ENCODE results near the gene C2.

The C2 gene

DNA sequence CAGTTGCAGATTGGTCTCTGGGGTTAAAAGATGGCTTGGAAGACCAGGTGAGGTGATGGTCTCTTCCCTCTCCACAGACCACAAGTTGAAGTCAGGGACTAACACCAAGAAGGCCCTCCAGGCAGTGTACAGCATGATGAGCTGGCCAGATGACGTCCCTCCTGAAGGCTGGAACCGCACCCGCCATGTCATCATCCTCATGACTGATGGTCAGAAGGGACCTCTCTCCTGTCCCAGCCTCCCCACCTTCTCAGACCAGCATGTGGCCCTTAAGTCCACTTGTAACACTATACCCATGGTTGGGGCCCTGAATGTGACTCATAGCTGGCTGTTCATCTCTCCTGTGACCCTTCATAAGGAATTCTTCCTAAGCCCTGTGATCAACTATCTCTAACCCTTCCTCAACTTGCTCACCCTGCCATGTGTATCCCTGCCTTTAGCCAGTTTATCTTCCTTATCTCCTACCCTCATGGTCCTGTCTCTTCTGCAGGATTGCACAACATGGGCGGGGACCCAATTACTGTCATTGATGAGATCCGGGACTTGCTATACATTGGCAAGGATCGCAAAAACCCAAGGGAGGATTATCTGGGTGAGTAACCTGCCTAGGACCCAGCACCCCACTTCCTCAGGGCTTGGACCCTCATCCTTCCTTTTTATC is 21.4 kb downstream of the C2 start:
- no peak for TF ChIP-seq CTCF (IDR thresholded peaks at IDR 0.05)
- Histone ChIP-seq H3K36me3 (peaks cover 18 to 35% (median 23%) of the 10 kb centered on the region in 3 donors), H3K9me3 (no peaks in the 10 kb centered on the region), H3K4me3 (no peak overlapping the region), H3K4me1 (peaks cover 0 to 27% (median 21%) of the 10 kb centered on the region in 4 donors), H3K27ac (no peak overlapping the region), H3K27me3 (no peaks in the 10 kb centered on the region)
- intact Hi-C loops (cut with DNase I; ENCODE audit: low total_unique reads), result no loop called here
- no peak for DNase-seq

GRCh38 chr6:31949926-31950548 is 22.5 kb downstream of the C2 start:
- intact Hi-C loops (cut with DNase I; ENCODE audit: low total_unique reads), result loop anchor here (5.0 kb wide), 1 partner anchor 43 kb away; no protein-coding TSS in a partner anchor
- DNase-seq, result no peak
- no peaks in the 10 kb centered on the region for H3K27me3 ChIP-seq
- no peak overlapping the region for H3K27ac ChIP-seq
- H3K4me3 ChIP-seq, result no peak overlapping the region
- TF ChIP-seq CTCF (IDR thresholded peaks at IDR 0.05), result no peak
- no peaks in the 10 kb centered on the region for H3K9me3 ChIP-seq
- peaks cover 30 to 47% (median 35%) of the 10 kb centered on the region in 3 donors for H3K36me3 ChIP-seq
- peaks cover 0 to 22% (median 18%) of the 10 kb centered on the region in 4 donors for H3K4me1 ChIP-seq

GRCh38 chr6:31952140-31952805 is 24.8 kb downstream of the C2 start:
- no peaks in the 10 kb centered on the region for H3K9me3 ChIP-seq
- H3K4me1 ChIP-seq, result peaks cover 0 to 4% (median under 1%) of the 10 kb centered on the region in 4 donors
- H3K4me3 ChIP-seq, result no peak overlapping the region
- H3K27ac ChIP-seq, result peak overlapping the region in 1 of 2 donors; percentile 51
- peaks cover 50 to 69% (median 55%) of the 10 kb centered on the region in 3 donors for H3K36me3 ChIP-seq
- TF ChIP-seq CTCF (IDR thresholded peaks at IDR 0.05), result peak; percentile 66 to 68
- intact Hi-C loops (cut with DNase I; ENCODE audit: low total_unique reads), result loop anchor here (5.0 kb wide), 1 partner anchor 45 kb away; no protein-coding TSS in a partner anchor
- H3K27me3 ChIP-seq, result no peaks in the 10 kb centered on the region
- DNase-seq, result peak in 1 of 2 donors; percentile 45

DNA sequence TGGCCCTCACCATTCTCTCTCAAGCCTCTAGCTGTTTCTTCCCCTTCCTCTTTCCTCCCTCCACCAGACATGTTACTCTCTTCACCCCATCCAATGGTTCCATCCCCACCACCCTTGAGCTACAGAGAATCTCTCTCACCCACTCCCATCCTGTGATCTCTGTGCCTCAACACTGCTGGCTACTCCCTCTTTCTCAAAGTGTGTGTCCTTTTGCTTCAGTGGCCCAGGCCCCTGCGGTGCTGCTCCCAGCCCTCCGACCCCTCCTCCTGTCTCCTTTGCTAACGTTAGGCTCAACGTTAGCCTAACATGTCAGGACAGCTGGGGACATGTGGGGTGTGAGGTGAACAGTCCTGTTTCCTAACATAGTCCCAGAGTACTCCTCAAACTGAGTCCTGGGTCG is 25.4 kb downstream of the C2 start:
- DNase-seq, result no peak
- Histone ChIP-seq H3K27me3 (no peaks in the 10 kb centered on the region), H3K36me3 (peaks cover 50 to 69% (median 55%) of the 10 kb centered on the region in 3 donors), H3K4me1 (peaks cover 0 to 10% (median 6%) of the 10 kb centered on the region in 4 donors), H3K9me3 (no peaks in the 10 kb centered on the region), H3K27ac (peak overlapping the region in 1 of 2 donors; percentile 51), H3K4me3 (no peak overlapping the region)
- intact Hi-C loops (cut with DNase I; ENCODE audit: low total_unique reads), result loop anchor here (5.0 kb wide), 1 partner anchor 46 kb away; no protein-coding TSS in a partner anchor
- no peak for TF ChIP-seq CTCF (IDR thresholded peaks at IDR 0.05)

DNA sequence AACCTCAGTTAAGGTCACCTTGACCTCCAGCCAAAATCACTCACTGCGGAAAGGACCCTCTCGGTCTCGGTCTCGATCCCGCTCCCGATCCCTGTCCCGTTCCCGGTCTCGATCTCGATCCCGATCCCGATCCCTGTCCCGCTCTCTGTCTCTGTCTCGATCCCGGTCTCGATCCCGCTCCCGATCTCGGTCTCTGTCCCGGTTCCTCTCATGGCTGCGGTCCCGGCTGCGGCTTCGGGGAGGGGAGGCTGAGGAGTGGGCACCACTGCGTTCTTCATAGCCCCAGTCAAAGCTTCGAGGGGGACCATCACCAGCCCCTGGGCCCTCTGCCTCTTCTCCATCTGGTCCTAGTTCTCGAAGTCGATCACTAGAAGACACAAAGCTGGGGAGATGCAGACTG is 27.0 kb downstream of the C2 start:
- Histone ChIP-seq H3K27ac (no peak overlapping the region), H3K9me3 (no peaks in the 10 kb centered on the region), H3K27me3 (no peaks in the 10 kb centered on the region), H3K4me3 (no peak overlapping the region), H3K4me1 (peaks cover 0 to 19% (median 16%) of the 10 kb centered on the region in 4 donors), H3K36me3 (peaks cover 50 to 69% (median 55%) of the 10 kb centered on the region in 3 donors)
- no peak for TF ChIP-seq CTCF (IDR thresholded peaks at IDR 0.05)
- intact Hi-C loops (cut with DNase I; ENCODE audit: low total_unique reads), result loop anchor here (5.0 kb wide), 1 partner anchor 47 kb away; no protein-coding TSS in a partner anchor
- DNase-seq, result no peak
